Smooth muscle cell (in vitro differentiated cells): Measurements from ENCODE around the gene TUBA1A. TPM values are rescaled to one million over a fixed set of nuclear protein-coding genes. Genes with fewer than 3 reads are reported as not detected.

Experiments
- DNase-seq: peaks from one replicate; lab custom pipeline; 2025; ENCODE audit not compliant: unreplicated experiment; lab: John Stamatoyannopoulos, UW
- H2AFZ ChIP-seq: fragments of 200-600 bp; sonication (generic); 2 replicates; pipeline ENCODE4 v1.6.0; 2016; ENCODE audit warnings: antibody characterized with exemption, low read depth, mild to moderate bottlenecking
- H3F3A ChIP-seq: fragments of 200-600 bp; sonication (generic); 2 replicates; pipeline ENCODE4 v1.6.0; 2017; ENCODE audit warnings: antibody characterized with exemption, low read depth
- H3K27ac ChIP-seq: fragments of 200-600 bp; sonication (generic); 2 replicates; pipeline ENCODE4 v1.5.1; 2016; ENCODE audit warnings: low read depth, mild to moderate bottlenecking
- H3K27me3 ChIP-seq: fragments of 200-600 bp; sonication (generic); 2 replicates; pipeline ENCODE4 v1.6.1; 2016; ENCODE audit warnings: low read depth, mild to moderate bottlenecking
- H3K36me3 ChIP-seq: fragments of 200-600 bp; sonication (generic); 2 replicates; pipeline ENCODE4 v1.5.1; 2016; ENCODE audit warnings: low read depth
- H3K4me1 ChIP-seq: fragments of 200-600 bp; sonication (generic); 2 replicates; pipeline ENCODE4 v1.5.1; 2016; ENCODE audit warnings: low read depth
- H3K4me2 ChIP-seq: fragments of 200-600 bp; sonication (generic); 2 replicates; pipeline ENCODE4 v1.6.0; 2016; ENCODE audit warnings: mild to moderate bottlenecking
- H3K4me3 ChIP-seq: fragments of 200-600 bp; sonication (generic); 2 replicates; pipeline ENCODE4 v1.5.1; 2016; ENCODE audit warnings: mild to moderate bottlenecking
- H3K79me2 ChIP-seq: fragments of 200-600 bp; sonication (generic); 2 replicates; pipeline ENCODE4 v1.6.0; 2016; ENCODE audit warnings: low read depth, mild to moderate bottlenecking
- H3K9ac ChIP-seq: fragments of 200-600 bp; sonication (generic); 2 replicates; pipeline ENCODE4 v1.6.0; 2016; ENCODE audit warnings: low read depth
- H3K9me3 ChIP-seq: fragments of 200-600 bp; sonication (generic); replicated peaks from 2 replicates; pipeline ENCODE4 v1.5.1; 2016; ENCODE audit warnings: low read depth
- H4K20me1 ChIP-seq: fragments of 200-600 bp; sonication (generic); 2 replicates; pipeline ENCODE4 v1.6.0; 2016; ENCODE audit warnings: low read depth
- CTCF ChIP-seq: fragments of 200-600 bp; sonication (generic); IDR thresholded peaks from 2 replicates; pipeline ENCODE4 v1.5.1; 2017; ENCODE audit warnings: borderline replicate concordance, mild to moderate bottlenecking, antibody characterized with exemption; ENCODE audit not compliant: insufficient read depth, poor library complexity, severe bottlenecking
- WGBS: methylation state at CpG from one replicate; pipeline ENCODE4 v1.1.7; 2016; ENCODE audit warnings: low lambda C conversion rate; 5-methylcytosine and 5-hydroxymethylcytosine counted together
- polyA plus RNA-seq: library from polyadenylated mRNA; unstranded; fragments of >200 nt; fragmentation: Nextera tagmentation; extraction: Ambion mirVana; gene quantifications from 2 replicates; pipeline ENCODE4 v1.2.1, GENCODE V29; 2016
- total RNA-seq: library from RNA; depleted of rRNA; stranded (reverse); fragments of >200 nt; gene quantifications from 2 replicates; pipeline ENCODE4 v1.2.3, GENCODE V29; 2014

The TUBA1A gene
- total and polyA plus RNA-seq, 2 experiments from 2014 or later: 1,161 to 1,375 TPM

DNA sequence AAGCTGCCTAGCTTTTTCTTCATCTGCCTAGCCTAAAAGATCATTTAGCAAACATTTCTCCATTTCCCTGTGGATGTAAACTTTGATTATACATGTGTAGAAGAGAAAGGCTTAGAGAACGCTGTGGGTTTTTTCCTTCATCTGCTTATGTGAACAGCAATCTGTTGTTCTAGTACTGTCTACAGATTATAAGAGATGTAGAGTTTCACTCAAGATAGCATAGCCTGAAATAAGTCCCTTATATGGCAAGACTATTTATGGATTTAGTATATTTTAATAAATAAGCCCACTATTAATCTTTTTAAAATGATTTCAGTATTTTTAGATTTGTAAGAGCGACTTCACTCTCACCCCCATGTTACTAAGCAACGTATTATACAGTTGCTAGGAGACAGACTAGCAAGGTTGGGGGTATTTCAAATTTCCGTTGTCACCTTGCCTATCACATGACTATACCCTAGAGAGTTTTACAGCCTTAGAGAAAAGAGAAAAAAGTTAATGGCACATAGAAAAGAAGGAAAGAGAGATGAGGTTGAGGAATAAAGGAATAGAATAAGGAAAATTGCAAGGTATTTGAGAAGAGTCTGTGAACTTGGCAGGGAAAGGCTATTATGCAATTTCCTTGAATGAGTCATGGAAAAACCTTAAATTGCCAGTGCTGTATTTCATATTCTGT lies 12.2 kb upstream of the TUBA1A start:
- WGBS: 22% methylated on average over 4 of the region's 4 CpGs
- Histone ChIP-seq H3K4me2 (peak overlapping the region; percentile 81), H2AFZ (peak overlapping the region; percentile 57), H4K20me1 (no peaks in the 10 kb centered on the region), H3K4me3 (peak overlapping the region; percentile 24), H3F3A (peaks cover 7% of the 10 kb centered on the region), H3K27ac (peak overlapping the region; percentile 99), H3K27me3 (no peaks in the 10 kb centered on the region), H3K79me2 (no peaks in the 10 kb centered on the region), H3K9me3 (no peaks in the 10 kb centered on the region), H3K4me1 (peaks cover 34% of the 10 kb centered on the region), H3K9ac (peak overlapping the region; percentile 94), H3K36me3 (no peaks in the 10 kb centered on the region)
- no peak for TF ChIP-seq CTCF
- no peak for DNase-seq

DNA sequence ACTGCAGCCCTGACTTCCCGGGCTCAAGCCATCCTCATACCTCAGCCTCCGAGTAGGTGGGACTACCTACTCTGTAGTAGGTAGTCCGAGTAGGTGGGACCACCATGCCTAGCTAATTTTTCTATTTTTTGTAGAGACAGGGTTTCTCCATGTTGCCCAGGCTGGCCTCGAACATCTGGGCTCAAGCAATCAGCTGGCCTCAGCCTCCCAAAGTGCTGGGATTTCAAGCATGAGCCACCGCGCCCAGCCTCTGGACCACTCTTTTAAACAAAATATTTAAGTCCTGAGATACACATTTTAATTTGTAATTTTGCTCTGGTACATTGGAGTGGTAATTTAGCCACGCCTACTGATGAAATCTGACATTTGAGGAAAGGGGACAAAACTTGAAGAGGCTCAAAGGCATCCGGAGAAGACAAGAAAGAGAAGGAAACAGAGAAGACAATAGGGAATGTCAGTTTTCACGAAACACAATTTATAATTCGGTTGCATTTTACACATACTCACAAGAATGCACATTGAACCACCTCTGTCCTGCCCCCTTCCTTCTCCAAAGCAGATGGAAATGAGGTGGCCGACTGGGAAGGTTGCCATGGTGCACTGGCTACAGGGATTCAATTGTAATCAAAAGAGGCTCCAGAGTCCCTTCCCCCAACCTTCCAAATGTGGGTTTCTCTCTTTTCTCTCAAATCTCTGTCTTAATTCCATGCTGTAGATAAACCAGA lies 9.7 kb upstream of the TUBA1A start:
- Histone ChIP-seq H3K36me3 (no peaks in the 10 kb centered on the region), H3K4me1 (peaks cover 34% of the 10 kb centered on the region), H3K79me2 (no peaks in the 10 kb centered on the region), H3F3A (peaks cover 7% of the 10 kb centered on the region), H3K4me2 (no peak overlapping the region), H3K27me3 (no peaks in the 10 kb centered on the region), H3K9ac (no peak overlapping the region), H3K27ac (no peak overlapping the region), H4K20me1 (no peaks in the 10 kb centered on the region), H3K4me3 (no peak overlapping the region), H2AFZ (no peak overlapping the region), H3K9me3 (no peaks in the 10 kb centered on the region)
- no peak for TF ChIP-seq CTCF
- DNase-seq: no peak
- WGBS: 82% methylated on average over 11 of the region's 11 CpGs

- WGBS: 89% methylated on average over 5 of the region's 5 CpGs
- Histone ChIP-seq H3K4me3 (no peak overlapping the region), H3K9ac (no peak overlapping the region)
Observed at GRCh38 chr12:49197256-49197655, 8.4 kb upstream of the TUBA1A start.

More at GRCh38 chr12:49197256-49197655, 8.4 kb upstream of the TUBA1A start:
- DNase-seq: no peak
- Histone ChIP-seq H3K27ac (no peak overlapping the region), H3K9me3 (no peaks in the 10 kb centered on the region), H3K4me2 (no peak overlapping the region), H3K4me1 (peaks cover 34% of the 10 kb centered on the region), H3K79me2 (no peaks in the 10 kb centered on the region), H3K36me3 (no peaks in the 10 kb centered on the region), H3K27me3 (no peaks in the 10 kb centered on the region), H2AFZ (no peak overlapping the region), H4K20me1 (no peaks in the 10 kb centered on the region), H3F3A (peaks cover 7% of the 10 kb centered on the region)
- TF ChIP-seq CTCF: no peak
